HG02970 (cell line): ENCODE data around the gene PRPF40B.
"Not testable (repeated sequence)": the region's sequence is repeated elsewhere in the genome, so short reads cannot be mapped to it uniquely, and the experiment has no call there.

Experiments
- ATAC-seq: cut with Tn5 transposase; IDR thresholded peaks from one replicate; pipeline ENCODE4 v1.9.1; 2021; ENCODE audit warnings: mild to moderate bottlenecking, moderate library complexity, moderate number of reproducible peaks; ENCODE audit not compliant: unreplicated experiment, low FRiP score

PRPF40B gene

DNA sequence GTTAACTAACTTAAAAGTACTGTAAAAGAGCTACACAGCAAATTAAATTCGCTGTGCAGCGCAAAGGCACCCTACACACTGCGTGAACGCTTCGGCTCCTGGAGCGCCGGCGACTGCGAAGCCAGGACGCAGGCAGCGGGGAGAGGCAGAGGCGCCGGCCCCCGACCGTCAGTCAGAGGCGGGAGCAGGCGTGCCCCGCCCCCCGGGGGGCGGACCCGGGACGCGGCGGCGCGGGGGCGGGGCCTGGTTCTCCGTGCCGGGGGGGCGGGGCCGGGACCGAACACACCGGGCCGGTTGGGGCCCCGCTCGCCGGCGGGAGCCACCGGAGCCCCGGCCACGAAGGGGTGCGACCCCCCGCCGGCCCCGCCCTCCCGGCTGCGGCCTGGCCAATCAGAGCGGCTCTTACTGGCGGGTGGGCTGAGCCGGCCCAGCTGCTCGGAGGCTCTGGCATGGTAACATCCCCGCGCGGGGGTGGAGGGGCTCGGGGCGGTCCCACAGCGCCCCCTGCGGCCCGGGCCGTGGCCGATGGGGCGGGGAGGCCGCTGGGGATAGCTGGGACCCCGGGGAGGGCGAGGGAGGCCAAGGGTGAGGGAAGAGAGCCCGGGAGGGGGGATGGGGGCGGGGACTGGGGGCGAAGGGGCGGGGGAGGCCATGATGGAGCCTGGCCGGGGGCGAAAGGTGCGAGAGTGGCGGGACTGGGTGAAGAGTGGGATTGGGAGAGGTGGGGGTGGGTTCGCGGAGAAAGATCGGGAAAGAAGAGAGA is at the start of gene PRPF40B:
TSS of gene PRPF40B (plus strand) at position 420 of the 763 bp plus-strand sequence. CDS start at position 450, 30 bp downstream.
- ATAC-seq: peak; percentile 75

DNA sequence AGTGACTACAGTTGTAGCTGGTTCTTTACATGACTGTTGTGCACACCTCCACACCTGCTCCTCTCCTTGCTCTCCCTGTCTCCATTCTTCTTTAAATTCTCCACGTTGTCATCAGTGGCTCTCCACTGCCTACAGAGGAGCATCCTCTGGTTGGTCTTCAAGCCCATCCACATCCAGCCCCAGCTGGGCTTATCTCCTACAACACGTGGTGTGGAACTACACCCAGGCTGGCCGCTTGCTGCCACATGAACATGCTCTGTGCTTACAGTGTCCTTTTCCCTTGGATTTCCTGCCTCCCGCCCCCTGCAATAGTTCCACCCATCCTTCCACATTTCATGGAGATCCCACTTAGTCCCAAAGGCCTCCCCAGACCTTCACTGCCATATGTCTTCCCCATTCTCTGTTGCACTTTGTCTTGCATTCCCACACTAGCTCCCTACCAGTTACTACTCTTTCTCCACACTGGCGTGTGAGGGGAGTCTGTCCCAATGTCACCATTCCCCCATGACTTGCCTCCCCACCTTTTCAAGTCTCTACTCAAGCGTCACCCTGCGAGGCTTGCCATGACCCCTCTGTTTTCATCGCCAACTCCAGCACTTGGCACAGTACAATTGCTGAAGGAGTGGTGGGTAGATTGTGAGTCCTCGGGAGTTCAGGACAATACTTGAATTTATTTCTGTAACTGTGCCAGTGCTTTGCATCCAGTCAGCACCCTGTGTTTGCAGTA is 45.6 kb upstream of the PRPF40B start:
- no peak for ATAC-seq

DNA sequence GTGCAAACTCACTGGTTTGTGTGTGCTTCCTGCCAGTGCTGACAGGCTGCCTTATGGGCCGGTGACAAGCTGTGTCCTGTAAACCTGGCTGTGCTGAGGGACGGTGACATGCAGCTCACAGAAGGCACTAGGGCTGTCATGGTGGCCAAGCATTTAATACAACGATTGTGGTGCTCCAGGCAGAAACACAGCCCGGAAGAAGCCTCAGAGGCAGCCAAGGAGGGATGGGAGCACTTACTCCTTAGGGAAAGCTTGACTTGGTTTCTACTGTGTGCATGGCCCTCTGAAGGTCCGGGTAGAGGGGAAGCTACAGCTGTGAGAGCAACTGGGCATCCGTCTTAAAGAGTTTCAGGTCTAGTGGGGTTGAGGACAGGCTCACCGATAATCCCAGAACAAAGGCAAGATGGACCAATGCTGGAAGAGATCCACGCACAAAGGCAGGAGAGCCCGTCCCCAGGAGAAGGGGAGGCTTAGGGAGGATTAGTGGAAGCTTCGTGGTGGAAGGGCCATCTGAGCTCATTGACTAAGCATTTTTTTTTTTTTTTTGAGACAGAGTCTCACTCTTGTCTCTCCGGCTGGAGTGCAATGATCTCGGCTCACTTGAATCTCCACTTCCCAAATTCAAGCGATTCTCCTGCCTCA is 44.8 kb upstream of the PRPF40B start:
- no peak for ATAC-seq

DNA sequence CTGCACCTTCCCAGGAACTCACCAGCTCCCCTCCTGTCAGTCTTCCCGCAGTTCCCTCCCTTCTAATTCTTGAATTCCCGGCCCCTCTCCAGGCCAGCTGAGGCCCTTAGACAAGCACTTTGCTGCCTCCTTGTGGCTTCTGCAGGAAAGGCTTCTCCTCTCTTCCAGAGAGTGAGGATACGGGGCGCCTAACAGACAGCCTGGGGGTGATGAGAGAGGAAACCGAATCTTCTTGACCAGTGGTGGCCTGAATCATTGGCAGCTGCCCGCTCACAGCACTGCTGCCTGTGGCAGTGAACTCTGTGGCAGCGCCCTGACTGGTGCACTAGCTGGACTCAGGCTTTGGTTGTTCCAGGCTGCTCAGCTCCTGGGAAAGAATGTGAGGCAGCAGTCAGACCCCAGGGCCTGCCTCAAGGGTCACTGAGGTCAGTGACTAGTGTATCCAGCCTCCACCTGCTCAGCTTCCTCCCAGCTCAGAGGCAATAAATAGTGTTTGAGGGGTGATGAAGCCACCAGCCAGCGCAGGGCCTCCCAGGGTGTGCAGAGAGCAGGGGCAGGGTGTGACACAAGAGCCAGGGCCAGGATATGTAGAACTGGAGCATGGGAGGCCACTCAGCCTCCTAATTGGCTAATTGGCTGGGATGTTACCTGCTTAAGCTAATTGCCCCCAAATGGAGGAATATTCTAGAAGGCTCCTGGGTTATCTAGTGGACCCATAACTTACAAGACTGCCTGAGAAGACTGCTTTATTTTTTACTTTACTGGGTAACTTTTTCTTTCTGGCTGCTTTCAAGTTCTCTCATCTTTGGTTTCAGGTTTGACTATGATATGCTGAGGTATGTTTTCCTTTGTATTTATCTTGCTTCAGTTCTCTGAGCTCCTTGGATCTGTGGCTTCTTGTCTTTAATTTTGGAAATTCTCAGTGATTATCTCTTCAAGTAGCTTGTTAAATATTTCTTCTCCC is 42.5 kb upstream of the PRPF40B start:
- no peak for ATAC-seq

DNA sequence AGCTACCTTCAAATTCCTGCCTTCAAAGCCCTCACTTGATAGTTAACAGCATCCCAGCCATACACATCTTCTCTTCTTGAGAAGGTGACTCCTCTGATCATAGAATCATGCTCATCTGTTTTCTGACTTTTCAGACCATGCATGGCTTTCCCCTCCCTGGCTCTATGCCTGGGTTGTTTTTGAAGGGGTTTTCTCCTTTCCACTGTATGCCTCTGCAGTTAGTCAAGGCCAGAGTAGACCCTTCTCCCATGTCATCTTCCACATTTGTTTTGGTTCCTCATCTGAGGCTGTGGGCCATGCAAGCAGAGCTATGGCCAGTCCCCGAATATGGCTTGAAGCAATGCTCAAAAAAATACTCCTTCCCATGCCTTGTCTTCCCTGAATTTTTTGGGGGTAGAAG is 41.2 kb upstream of the PRPF40B start:
- no peak for ATAC-seq

DNA sequence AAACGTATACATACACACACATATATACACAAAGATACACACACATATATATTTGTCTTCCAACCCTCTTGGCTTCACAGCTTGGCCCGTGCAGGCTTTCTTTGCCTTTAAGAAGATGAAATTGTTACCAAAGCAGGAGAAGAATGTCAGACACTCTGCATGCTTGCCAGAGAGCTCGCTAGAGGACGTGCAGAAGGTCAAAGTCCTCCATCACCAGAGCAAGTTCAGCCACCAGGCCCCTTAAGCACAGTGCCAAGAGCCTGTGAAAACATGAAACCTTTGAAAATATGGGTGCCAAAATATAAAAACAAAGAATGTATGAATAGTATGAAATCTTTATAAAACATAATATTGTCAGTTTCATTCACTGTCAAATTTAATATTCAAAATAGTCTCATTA is 40.5 kb upstream of the PRPF40B start:
- ATAC-seq: no peak

DNA sequence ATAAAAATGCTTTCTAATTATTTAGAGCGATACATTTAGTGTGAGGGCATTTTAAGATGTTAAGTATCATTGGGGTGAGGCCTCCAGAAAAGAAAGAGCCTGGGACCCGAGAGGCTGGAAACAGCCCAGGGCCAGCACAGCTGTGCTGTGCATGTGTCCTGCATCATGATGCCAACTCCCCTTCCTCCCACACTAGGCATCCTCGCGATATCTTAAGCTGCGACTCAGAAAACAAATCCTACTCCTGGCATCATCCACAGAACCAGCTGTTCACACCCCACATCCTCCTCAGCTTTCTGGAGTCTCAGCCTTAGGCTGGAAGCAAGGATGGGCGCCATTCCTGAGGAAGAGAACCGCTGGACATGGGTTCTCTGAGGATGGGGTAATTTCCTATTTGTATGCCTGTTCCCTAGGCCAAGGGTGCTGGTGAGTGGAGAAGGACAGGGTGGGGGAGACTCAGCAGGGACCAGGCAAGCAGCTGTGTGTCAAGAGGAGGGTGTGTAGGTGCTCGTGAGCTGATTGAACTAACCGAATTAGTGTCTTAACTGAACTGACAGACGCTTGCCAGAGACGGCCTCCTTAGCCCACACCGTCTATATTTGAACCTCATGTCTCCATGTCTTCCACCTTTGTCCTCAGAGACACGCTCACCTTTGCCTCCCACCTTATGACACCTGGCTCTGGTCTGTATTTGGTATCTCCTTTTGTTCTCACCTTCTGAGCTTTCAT is 39.8 kb upstream of the PRPF40B start:
- no peak for ATAC-seq

DNA sequence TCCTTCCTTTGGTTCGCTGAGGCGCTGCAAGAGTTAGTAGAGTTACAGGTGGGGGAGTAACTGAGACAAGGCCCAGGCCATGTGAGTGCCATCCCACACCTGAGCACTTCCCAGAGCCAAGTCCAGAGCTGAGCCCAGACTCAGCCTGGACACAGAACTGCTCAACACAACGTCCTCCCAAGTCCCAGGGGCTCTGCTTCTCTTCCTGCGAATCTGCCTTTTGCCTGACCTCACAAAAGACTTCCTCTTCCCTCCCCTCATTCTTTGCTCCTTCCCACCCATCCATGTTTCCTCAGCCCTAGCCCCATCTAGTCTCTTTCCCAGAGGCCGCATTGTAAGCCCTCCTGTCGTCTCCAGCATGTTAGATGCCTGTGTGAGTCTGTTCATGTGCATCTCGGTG is 38.8 kb upstream of the PRPF40B start:
- ATAC-seq: no peak

DNA sequence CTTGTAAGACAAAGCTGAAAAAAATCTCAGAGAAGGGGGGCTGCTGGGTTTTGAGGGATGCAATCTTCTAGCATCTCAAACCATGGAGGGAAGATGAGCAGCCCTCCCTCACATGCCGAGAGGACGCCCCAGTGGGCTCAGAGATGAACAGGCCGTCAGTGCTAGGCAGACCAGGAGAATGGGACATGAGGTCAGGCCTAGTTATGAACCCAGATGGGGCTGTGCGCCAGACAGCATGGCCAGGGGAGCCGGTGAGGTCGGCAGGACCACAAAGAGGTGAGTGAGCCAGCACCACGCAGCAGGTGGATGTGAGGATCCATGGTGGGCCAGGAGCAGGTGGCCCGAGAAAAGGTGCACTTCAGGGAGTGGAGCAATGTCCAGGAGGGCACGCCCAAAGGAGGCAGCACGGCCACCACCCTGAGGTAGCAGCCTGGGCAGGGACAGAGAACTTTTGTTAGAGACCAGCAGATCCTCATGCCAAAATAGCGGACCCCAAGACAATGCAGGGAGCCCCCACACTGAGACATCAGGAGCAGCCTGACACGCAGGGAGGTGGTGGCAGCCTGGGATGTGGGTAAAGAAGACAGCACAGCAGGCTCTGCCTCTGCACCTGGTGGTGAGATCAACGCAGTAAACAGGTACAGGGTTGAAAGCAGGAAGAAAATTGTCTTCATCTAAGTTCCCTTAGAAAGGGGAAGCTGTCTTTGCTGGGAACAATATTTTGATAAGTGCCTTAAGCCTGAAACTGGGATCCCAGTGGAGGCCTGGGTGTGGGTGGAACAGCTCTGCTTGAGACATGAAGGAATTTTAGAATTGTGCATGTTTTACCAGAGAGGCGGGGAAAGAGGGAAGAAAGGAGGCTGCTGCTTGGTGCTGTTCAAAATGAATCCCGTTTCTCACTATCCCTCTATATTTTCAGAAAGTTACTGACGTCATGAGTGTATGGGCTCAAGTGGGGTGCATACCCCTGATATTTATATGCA is 37.6 kb upstream of the PRPF40B start:
- no peak for ATAC-seq

DNA sequence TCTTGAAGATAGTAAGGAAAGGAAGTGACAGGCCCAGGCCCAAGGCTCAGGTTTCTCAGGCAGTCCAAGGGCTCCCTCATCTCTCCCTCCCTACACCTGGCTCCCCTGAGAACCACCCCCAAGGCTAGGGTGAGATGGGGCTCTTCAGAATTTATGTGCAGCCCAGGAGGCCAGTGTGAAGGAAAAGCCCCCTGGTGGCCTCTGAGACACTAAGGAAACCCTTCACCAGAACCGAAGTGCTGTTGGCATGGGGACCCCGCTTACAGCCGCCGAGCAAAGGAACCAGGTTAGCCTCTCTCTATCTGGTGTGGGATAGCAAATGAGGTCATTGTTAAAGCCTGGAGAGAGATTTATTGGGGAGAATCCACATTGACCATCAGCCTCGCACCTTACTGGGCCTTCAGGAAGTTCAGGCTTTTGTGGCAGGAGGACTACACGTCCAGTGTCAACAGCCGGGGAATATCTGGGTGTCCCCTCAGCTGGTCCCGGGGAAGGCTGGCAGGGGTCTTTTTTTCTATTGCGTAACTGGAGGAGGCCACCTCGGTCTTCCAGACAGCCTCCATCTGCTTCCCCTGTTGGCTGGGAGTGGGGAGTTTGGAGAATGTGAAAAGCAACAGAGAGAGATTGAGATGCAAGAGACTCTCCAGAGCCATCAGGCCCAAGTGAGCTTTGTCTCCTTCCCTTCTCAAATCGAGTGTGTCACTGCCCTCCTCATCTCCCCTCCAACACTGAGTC is 36.0 kb upstream of the PRPF40B start:
- ATAC-seq: no peak

DNA sequence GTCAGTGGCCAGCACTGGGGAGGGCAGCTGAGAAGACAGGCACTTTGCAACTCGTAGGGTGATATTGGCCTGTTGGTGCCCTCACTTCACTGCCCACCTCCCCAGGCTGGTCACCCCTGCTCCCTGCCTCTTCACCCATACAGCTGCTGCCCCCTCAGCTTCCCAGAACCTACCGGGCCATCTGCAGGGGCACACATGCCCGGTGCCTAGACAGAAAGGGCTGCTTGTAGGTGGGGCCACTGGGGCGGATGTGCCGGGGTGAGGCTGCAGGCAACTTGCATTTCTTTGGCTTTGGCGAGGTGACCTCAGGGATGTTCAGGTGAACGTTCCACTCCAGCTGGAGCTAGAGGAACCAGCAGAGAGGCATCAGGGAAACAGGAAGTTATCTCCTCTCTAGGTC is 35.1 kb upstream of the PRPF40B start:
- no peak for ATAC-seq

DNA sequence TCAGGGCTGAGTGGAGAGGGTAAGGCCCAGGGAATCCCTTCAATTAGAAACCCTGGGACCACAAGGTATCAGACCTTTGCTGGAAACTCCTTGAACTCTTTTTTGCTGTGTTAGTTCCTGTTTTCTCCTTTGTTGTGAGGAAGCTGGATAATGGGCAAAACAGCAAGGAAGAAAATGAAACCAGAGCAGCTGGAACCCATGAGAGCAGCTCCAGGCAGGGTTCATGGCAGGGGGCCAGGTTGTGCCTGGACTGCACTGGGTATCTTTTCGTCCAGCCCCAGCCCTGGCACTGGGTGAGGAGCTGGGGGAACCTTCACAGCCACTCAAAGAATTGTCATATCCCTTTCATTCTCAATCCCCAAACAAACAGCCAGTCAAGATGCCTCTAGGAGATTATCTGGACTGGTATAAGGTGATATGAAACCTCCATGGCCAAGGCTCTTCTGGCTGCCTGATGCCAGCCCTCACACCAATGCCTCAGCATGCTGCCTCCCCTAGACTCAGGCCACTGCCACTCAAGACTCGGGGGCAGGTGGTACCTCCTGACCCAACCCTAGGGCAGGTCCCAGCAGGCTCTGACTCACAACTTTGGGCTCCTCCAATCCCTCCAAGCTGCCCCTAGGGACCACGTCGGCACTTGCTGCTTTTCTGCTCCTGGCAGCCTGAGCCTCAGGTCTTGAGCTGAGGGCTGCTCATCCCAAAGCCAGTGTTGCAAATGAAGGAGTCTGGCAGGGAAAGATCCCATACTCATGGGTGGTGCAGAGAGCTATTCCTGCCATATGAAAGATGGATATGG is 34.4 kb upstream of the PRPF40B start:
- no peak for ATAC-seq

DNA sequence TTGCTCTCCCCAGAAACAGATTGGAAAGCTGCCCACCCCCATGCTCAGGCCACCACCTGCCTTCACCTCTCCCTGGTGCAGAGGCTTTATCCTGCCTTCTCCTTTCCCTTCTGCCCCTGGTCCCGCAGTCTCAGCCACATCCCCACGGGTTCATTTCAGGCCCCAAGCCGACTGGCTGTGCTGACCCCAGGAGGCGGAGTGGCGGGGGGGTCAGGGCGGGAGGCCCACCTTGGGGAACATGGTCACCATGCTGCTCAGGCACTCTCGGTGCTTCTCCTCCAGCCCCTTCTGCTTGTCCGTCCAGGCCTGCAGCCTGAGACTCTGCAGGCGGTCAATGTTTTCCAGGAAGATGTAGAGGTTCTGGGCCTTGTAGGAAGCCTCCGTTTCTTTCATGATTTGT is 24.8 kb upstream of the PRPF40B start:
- ATAC-seq: no peak

DNA sequence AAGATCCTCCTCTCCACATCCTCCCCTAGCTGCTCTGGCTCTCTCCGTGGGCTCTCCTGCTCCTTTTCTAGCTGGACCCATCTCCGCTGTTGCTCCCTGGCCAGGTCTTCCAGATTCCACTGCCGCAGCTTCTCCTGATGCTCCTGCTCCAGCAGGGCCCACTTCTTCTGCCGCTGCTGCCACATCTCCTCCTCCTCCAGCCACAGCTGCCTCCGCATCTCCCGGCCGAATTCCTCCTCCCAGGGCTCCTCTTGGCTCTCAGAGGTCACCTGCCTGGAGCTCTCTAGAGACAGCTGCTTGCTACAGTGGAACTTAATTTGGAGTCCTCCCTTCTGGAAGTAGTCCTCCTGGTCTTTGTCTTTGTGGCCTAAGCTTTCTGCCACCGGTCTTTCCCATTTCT is 23.4 kb upstream of the PRPF40B start:
- no peak for ATAC-seq

DNA sequence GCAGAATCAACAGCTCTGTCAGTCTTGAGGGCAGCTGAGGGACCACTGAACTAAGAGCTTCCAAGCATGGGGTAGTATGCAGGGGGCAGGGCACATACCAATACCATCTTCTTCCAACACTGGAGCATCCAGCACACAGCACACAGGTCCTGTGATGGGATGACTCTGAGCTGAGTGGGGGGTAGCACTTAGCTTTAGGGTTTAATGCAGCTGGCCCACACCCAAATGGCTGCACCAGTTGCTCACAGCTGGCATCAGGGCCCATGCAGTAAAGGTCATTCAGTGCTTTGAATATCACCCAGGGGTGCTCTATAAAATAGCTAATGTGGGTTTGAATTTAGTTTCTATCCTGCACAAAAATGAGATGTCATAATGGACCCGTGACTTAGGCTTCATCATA is 19.6 kb upstream of the PRPF40B start:
- no peak for ATAC-seq

DNA sequence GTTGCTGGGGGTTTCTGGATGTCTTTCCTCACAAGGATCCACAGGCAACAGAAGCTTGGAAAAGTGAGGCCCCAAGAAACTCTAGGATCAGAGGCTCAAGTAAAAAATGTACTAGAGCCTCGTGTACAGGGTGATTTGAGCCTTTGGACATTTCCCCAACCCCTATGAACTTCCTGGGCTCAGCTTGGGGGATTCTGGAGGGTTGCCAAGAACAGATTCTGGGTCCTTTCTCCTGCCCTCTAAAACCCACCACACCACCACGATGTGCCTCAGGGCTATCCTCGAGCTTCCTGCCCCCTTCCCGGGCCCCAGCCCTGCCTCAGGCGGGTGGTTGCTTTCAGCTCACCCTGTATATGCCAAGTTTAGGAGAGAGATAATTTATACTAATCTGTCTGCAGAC is 18.5 kb upstream of the PRPF40B start:
- no peak for ATAC-seq

DNA sequence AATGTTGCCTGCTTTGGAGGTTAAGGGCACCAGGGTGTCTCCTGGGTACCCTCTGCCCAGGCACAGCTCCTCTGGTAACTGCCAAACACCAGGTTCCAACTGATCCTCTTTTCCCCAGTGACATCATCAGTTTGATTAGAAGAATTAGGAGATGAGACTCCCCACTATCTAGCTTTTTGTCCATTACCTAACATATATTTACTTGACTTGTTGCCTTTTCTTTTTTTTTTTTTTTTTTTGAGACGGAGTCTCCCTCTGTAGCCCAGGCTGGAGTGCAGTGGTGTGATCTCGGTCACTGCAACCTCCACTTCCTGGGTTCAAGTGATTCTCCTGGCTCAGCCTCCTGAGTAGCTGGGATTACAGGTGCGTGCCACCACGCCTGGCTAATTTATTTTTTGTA is 17.8 kb upstream of the PRPF40B start, which contains the start of gene FAM186B:
TSS of gene FAM186B (minus strand) at position 101 of the 400 bp plus-strand sequence. CDS start 162 bp downstream, outside the sequence.
- not testable (repeated sequence) for ATAC-seq
